SK-N-SH (cell line): ENCODE measurements around the gene NOTCH1. TPM values are rescaled to one million over a fixed set of nuclear protein-coding genes. Genes with fewer than 3 reads are reported as not detected.

ENCODE experiments used
- CTCF ChIA-PET: fragments of 300-600, 350-600 bp; formaldehyde crosslinking; extraction: SDS; loops from one replicate; lab custom pipeline; 2021; lab: Yijun Ruan, JAX
- POLR2A ChIA-PET: fragments of 350-600 bp; sonication (Branson Sonifier 250); formaldehyde crosslinking; extraction: SDS; loops from one replicate; lab custom pipeline; 2020; ENCODE audit warnings: antibody characterized with exemption, inconsistent platforms; lab: Yijun Ruan, JAX
- DNase-seq: peaks from one replicate; pipeline ENCODE4 v3.0.0; 2012
- H2AFZ ChIP-seq: fragments of 200-600 bp; sonication (generic); 2 replicates; pipeline ENCODE4 v1.8.1; 2016; ENCODE audit warnings: antibody characterized with exemption, mild to moderate bottlenecking, low read depth
- H3F3A ChIP-seq: fragments of 200-600 bp; sonication (generic); replicated peaks from 2 replicates; pipeline ENCODE3; 2016; ENCODE audit warnings: antibody characterized with exemption, mild to moderate bottlenecking; ENCODE audit not compliant: insufficient read depth
- H3K27ac ChIP-seq, 2 experiments: fragments of 200-500 bp in 1 of 2; fragments of 200-600 bp in 1 of 2; sonication (Bioruptor generic) in 1 of 2; sonication (generic), shearing (Covaris generic) in 1 of 2; 2 replicates each; pipeline versions ENCODE4 v1.5.1 to v1.6.1; 2014 to 2016; ENCODE audit warnings: low read depth in 2 of 2, inconsistent platforms in 1 of 2, low read length in 1 of 2, mild to moderate bottlenecking in 1 of 2, mixed read lengths in 1 of 2
- H3K27me3 ChIP-seq: fragments of 200-600 bp; sonication (generic), shearing (Covaris generic); 2 replicates; pipeline ENCODE4 v1.6.1; 2016; ENCODE audit warnings: mixed run types; ENCODE audit not compliant: insufficient read depth
- H3K36me3 ChIP-seq, 2 experiments: fragments of 200-500 bp in 1 of 2; fragments of 200-600 bp in 1 of 2; sonication (Bioruptor generic) in 1 of 2; sonication (generic) in 1 of 2; replicated peaks in 1 of 2; 2 replicates each; pipeline versions ENCODE3 to v1.5.1; 2014 to 2016; ENCODE audit warnings: low read length in 1 of 2, mild to moderate bottlenecking in 1 of 2; ENCODE audit not compliant: insufficient read depth in 2 of 2, control insufficient read depth in 1 of 2
- H3K4me1 ChIP-seq, 2 experiments: fragments of 200-500 bp in 1 of 2; fragments of 200-600 bp in 1 of 2; sonication (Bioruptor generic) in 1 of 2; sonication (generic), shearing (Covaris generic) in 1 of 2; 2 replicates each; pipeline versions ENCODE4 v1.5.1 to v1.6.1; 2014 to 2016; ENCODE audit warnings: low read depth in 1 of 2, low read length in 1 of 2, mixed run types in 1 of 2; ENCODE audit not compliant: insufficient read depth in 2 of 2, control insufficient read depth in 1 of 2
- H3K4me2 ChIP-seq: fragments of 200-600 bp; sonication (generic), shearing (Covaris generic); 2 replicates; pipeline ENCODE4 v1.6.1; 2017; ENCODE audit warnings: mixed run types
- H3K4me3 ChIP-seq, 2 experiments: fragments of 200-500 bp in 1 of 2; fragments of 200-600 bp in 1 of 2; sonication (Bioruptor generic) in 1 of 2; sonication (generic), shearing (Covaris generic) in 1 of 2; 2 replicates each; pipeline versions ENCODE4 v1.5.1 to v1.8.1; 2014 to 2016; ENCODE audit warnings: low read depth in 2 of 2, inconsistent platforms in 1 of 2, low read length in 1 of 2, mild to moderate bottlenecking in 1 of 2, mixed read lengths in 1 of 2, moderate library complexity in 1 of 2
- H3K79me2 ChIP-seq: fragments of 200-600 bp; sonication (generic); 2 replicates; pipeline ENCODE4 v1.8.1; 2017; ENCODE audit warnings: mild to moderate bottlenecking; ENCODE audit not compliant: insufficient read depth
- H3K9ac ChIP-seq: fragments of 200-600 bp; sonication (generic); 2 replicates; pipeline ENCODE4 v1.6.1; 2017; ENCODE audit warnings: mixed run types
- H3K9me2 ChIP-seq: fragments of 200-600 bp; sonication (generic); 2 replicates; pipeline ENCODE4 v1.6.1; 2017; ENCODE audit warnings: mixed run types
- H3K9me3 ChIP-seq: fragments of 200-600 bp; sonication (generic); 2 replicates; pipeline ENCODE4 v1.6.1; 2017; ENCODE audit warnings: mixed run types, mild to moderate bottlenecking, moderate library complexity
- H4K20me1 ChIP-seq: fragments of 200-600 bp; sonication (generic); 2 replicates; pipeline ENCODE4 v1.6.1; 2017; ENCODE audit warnings: mild to moderate bottlenecking, mixed run types; ENCODE audit not compliant: insufficient read depth
- CHD2 ChIP-seq: fragments of 150-350 bp; IDR thresholded peaks from 2 replicates; pipeline ENCODE4 v1.6.1; 2018; ENCODE audit warnings: low read length; ENCODE audit not compliant: partially characterized antibody
- EP300 ChIP-seq, 2 experiments: IDR thresholded peaks; 2 replicates each; pipeline versions ENCODE4 v1.4.0 to v1.6.1; 2012; ENCODE audit warnings: borderline replicate concordance in 1 of 2, low read depth in 1 of 2, low read length in 1 of 2
- FOXM1 ChIP-seq: IDR thresholded peaks from 2 replicates; pipeline ENCODE4 v1.4.0; 2012; ENCODE audit warnings: low read depth, mild to moderate bottlenecking
- GABPA ChIP-seq: IDR thresholded peaks from 2 replicates; pipeline ENCODE4 v1.4.0; 2012; ENCODE audit warnings: low read depth, mild to moderate bottlenecking
- MXI1 ChIP-seq: IDR thresholded peaks from 2 replicates; pipeline ENCODE4 v1.6.1; 2012; ENCODE audit warnings: mild to moderate bottlenecking, low read depth, low read length, improper control_type of control experiment
- RAD21 ChIP-seq: IDR thresholded peaks from 2 replicates; pipeline ENCODE4 v1.6.1; 2012; ENCODE audit warnings: mild to moderate bottlenecking, low read length
- SIN3A ChIP-seq: IDR thresholded peaks from 2 replicates; pipeline ENCODE4 v1.6.1; 2012; ENCODE audit warnings: low read depth, mild to moderate bottlenecking, low read length, moderate library complexity, borderline replicate concordance
- USF1 ChIP-seq: IDR thresholded peaks from 2 replicates; pipeline ENCODE4 v1.4.0; 2012; ENCODE audit warnings: low read depth, borderline replicate concordance
- WGBS: methylation state at CpG from one replicate; pipeline ENCODE4 v1.1.6; 2017; ENCODE audit warnings: low lambda C conversion rate; 5-methylcytosine and 5-hydroxymethylcytosine counted together
- polyA plus RNA-seq, 3 experiments: library from polyadenylated mRNA; depleted of rRNA; stranded (reverse); fragments of >200 nt; gene quantifications; 2 replicates each; pipeline ENCODE4 v1.2.3, GENCODE V29; 2012

The NOTCH1 gene
- polyA plus RNA-seq, 1 of the 3 experiments (the other 2 are of a cell fraction): 6.6 TPM

- DNase-seq: no peak
- Histone ChIP-seq H3K4me2 (no peak overlapping the region), H3K79me2 (peaks cover 2% of the 10 kb centered on the region; the same call in 1 of the 2 replicates), H3K4me1 (peaks cover 0 to 9% of the 10 kb centered on the region in 2 experiments; a peak in 1 of 4 replicates), H2AFZ (no peak overlapping the region), H3K9me3 (no peaks in the 10 kb centered on the region), H3K36me3 (no peaks in the 10 kb centered on the region), H3K4me3 (no peak overlapping the region), H3K27me3 (no peaks in the 10 kb centered on the region), H3K27ac (no peak overlapping the region), H4K20me1 (peaks cover 68% of the 10 kb centered on the region), H3K9me2 (no peaks in the 10 kb centered on the region), H3F3A (no peaks in the 10 kb centered on the region), H3K9ac (no peak overlapping the region)
- ChIA-PET CTCF (interaction anchor here (1.0 to 2.5 kb wide), 7 partner anchors 8 to 143 kb away, joined by 3 to 9 read pairs (median 5); no protein-coding TSS in a partner anchor), POLR2A (no interaction called here)
- TF ChIP-seq FOXM1: no peak
- no peak for TF ChIP-seq GABPA
- no peak for TF ChIP-seq MXI1
- no peak for TF ChIP-seq RAD21
- TF ChIP-seq EP300 (IDR thresholded peaks at IDR 0.05; ENCODE audit: borderline replicate concordance in 1 of 2, low read depth in 1 of 2, low read length in 1 of 2): no peak
- 96% methylated on average over 5 of the region's 12 CpGs for WGBS
Observed at GRCh38 chr9:136528716-136529341, 17.0 kb downstream of the NOTCH1 start.

- H3K79me2 ChIP-seq: peaks cover 2% of the 10 kb centered on the region; the same call in 1 of the 2 replicates
- H3K9ac ChIP-seq: no peak overlapping the region
- H3K27me3 ChIP-seq: no peaks in the 10 kb centered on the region
- no peaks in the 10 kb centered on the region for H3F3A ChIP-seq
- peaks cover 0 to 9% of the 10 kb centered on the region in 2 experiments; a peak in 1 of 4 replicates for H3K4me1 ChIP-seq
- peak; percentile 86 for DNase-seq
- no peak overlapping the region for H3K4me2 ChIP-seq
- no peaks in the 10 kb centered on the region for H3K36me3 ChIP-seq
- POLR2A ChIA-PET: interaction anchor here (0.7 kb wide), 1 partner anchor 252 kb away, joined by 3 read pairs; no protein-coding TSS in a partner anchor
- H3K9me3 ChIP-seq: no peaks in the 10 kb centered on the region
- 65% methylated on average over 23 of the region's 34 CpGs for WGBS
- CTCF ChIA-PET: interaction anchor here (0.8 to 2.5 kb wide), 5 partner anchors 11 to 103 kb away, joined by 3 to 9 read pairs (median 4); no protein-coding TSS in a partner anchor
- H4K20me1 ChIP-seq: peaks cover 61% of the 10 kb centered on the region
- no peak overlapping the region for H3K4me3 ChIP-seq
- no peaks in the 10 kb centered on the region for H3K9me2 ChIP-seq
- TF ChIP-seq SIN3A (no peak), USF1 (no peak), CHD2 (peak; percentile 33)
- H2AFZ ChIP-seq: no peak overlapping the region
- H3K27ac ChIP-seq: no peak overlapping the region
Observed at GRCh38 chr9:136527721-136528710, 17.8 kb downstream of the NOTCH1 start.
